Measurements from ENCODE around the gene ADAMTS12.
"Not testable (repeated sequence)": the region's sequence is repeated elsewhere in the genome, so short reads cannot be mapped to it uniquely, and the experiment has no call there.

Gene ADAMTS12

DNA sequence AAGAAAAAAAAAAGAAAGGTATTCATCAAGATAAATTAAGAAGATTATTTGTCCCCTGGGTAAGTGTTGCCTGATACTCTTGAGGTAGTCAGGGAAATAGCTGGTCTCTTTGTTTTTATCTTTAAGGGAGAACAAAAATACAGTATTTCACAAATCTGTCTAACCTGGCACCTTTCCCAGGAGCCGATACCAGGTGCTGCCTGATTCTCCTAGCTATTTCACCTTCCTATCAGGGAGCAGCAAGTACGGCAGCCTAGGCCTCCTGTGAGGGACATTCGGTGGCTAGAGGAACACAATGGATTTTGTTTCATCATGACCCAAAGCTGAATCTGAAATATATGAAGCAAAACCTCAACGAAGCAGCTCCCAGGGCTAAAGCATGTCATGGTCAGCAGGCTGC is 365.0 kb downstream of the ADAMTS12 start:
- no peak overlapping the region for H3K27ac Mint-ChIP-seq
- H3K9me3 Mint-ChIP-seq, result no peaks in the 10 kb centered on the region
- no peak overlapping the region for H3K4me3 Mint-ChIP-seq
- H3K27me3 Mint-ChIP-seq, result no peaks in the 10 kb centered on the region
- H3K4me1 Mint-ChIP-seq, result no peaks in the 10 kb centered on the region
- no peaks in the 10 kb centered on the region for H3K36me3 Mint-ChIP-seq

DNA sequence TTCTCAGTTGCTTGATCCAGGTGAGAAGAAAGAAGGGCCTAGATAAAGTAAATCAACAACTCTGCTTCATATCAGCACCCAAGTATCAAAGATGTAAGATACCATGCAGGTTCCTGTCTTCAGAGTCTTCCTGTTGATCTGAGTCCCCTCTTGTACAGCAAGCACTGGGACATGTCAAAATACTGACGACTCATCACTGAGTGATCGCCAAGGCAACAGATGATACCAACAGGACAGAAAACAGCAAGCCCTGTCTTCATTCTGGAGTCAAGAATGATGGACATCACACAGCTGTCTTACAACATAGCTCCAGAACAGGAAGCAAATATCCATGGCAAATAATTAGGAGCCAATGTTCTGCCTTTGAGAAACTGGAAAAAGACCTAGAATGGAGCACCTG is 367.3 kb downstream of the ADAMTS12 start:
- Mint-ChIP-seq H3K4me3 (no peak overlapping the region), H3K9me3 (no peaks in the 10 kb centered on the region), H3K27ac (no peak overlapping the region), H3K4me1 (no peaks in the 10 kb centered on the region), H3K27me3 (no peaks in the 10 kb centered on the region), H3K36me3 (no peaks in the 10 kb centered on the region)

DNA sequence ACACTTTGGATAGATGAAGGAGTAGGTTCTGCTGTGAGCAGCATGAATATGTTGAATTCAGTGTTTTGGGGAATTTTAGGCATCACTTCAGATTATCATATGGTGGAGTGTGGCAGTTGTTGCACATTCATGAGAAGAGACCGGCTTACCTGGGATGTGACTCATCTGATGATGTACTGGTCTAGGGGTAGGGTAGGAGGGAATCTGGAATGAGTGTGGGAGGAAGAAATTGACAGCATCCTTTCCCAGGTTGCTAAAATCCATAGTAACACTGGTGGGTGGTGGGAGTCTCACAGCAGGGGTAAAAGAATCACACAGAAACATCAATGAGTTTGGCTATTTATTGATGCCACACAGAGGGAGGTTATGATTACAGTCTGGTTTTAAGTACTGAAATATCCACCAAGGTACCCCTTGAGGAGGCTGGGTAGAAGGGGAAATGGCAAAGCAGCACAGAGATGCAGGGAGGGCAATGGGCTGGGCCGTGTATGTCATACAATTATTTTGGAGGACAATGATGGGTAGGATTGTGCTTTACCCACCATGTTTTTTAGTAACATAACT is 368.5 kb downstream of the ADAMTS12 start:
- Mint-ChIP-seq H3K27me3 (peaks cover 2% of the 10 kb centered on the region), H3K4me1 (no peaks in the 10 kb centered on the region)

DNA sequence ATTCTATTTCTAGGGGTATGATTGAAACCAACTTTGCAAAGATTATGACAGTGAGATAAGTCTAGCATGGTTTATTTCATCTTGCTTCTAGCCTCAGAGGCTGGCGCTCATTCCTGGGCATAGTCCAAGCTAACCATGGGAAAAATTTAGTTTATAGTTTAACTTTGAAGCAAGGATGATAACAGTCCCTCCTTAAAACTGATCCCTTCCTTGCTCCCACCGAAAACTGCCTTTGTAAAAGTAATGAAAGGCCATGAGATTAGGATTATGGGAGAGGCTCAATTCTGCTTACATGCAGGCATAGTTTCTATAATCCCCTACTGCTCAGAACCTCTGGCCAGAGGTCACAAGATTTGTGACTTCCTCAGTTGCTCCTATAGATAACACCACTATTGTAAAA is 375.4 kb downstream of the ADAMTS12 start:
- Mint-ChIP-seq H3K27me3 (peaks cover 3% of the 10 kb centered on the region), H3K4me3 (no peak overlapping the region), H3K4me1 (no peaks in the 10 kb centered on the region), H3K9me3 (no peaks in the 10 kb centered on the region), H3K27ac (no peak overlapping the region), H3K36me3 (no peaks in the 10 kb centered on the region)

More for the DNA sequence above, 368.5 kb downstream of the ADAMTS12 start:
- no peak overlapping the region for H3K27ac Mint-ChIP-seq
- no peaks in the 10 kb centered on the region for H3K36me3 Mint-ChIP-seq
- no peak overlapping the region for H3K4me3 Mint-ChIP-seq
- no peaks in the 10 kb centered on the region for H3K9me3 Mint-ChIP-seq

DNA sequence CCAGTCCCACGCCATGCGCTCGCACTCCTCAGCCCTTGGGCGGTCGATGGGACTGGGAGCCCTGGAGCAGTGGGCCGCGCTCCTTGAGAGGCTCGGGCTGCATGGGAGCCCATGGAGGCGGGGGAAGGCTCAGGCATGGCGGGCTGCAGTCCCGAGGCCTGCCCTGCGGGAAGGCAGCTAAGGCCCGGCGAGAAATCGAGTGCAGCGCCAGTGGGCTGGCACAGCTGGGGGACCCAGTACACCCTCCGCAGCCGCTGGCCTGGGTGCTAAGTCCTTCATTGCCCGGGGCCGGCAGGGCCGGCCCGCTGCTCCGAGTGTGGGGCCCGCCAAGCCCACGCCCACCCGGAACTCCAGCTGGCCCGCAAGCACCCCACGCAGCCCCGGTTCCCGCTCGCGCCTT is 376.4 kb downstream of the ADAMTS12 start:
- not testable (repeated sequence) for H3K9me3 Mint-ChIP-seq, H3K27ac Mint-ChIP-seq, H3K27me3 Mint-ChIP-seq, H3K4me3 Mint-ChIP-seq, H3K4me1 Mint-ChIP-seq, H3K36me3 Mint-ChIP-seq

DNA sequence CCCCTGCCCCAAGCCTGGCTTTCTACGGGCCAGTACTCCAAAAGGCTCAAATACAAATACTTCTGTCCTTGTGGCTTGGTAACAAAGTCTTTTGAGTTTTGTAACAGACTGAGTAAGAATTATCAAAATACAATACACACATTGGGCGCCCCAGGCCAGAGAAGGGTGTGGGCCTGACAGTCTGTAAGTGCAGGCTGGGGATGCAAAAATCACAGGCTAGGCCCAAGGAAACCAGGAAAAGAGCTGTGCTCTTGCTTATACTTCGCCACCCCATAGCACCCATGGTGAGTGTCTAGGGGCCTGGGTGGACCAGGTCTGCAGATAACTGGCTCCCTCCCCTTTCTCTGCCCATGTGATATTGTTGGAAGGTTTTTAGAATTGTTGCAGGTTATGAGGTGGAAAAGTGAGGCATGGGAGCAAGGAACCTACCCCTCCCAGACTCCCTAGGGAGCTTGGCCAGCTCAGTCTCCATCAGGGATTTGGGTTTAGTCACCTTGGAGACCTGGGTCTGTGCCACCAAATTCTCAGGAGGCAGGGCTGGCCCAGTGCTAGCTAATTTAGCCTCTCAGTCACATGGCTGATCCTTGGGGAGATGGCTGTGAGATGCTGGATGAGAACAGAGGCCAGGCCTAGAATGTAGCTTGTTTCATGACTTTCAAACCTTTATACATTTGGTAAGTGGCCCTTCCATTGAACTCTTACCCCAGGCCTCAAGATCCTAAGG is 378.2 kb downstream of the ADAMTS12 start:
- Mint-ChIP-seq H3K27me3 (peaks cover 3% of the 10 kb centered on the region), H3K9me3 (peaks cover 5% of the 10 kb centered on the region), H3K36me3 (no peaks in the 10 kb centered on the region), H3K4me1 (no peaks in the 10 kb centered on the region), H3K4me3 (no peak overlapping the region), H3K27ac (no peak overlapping the region)

DNA sequence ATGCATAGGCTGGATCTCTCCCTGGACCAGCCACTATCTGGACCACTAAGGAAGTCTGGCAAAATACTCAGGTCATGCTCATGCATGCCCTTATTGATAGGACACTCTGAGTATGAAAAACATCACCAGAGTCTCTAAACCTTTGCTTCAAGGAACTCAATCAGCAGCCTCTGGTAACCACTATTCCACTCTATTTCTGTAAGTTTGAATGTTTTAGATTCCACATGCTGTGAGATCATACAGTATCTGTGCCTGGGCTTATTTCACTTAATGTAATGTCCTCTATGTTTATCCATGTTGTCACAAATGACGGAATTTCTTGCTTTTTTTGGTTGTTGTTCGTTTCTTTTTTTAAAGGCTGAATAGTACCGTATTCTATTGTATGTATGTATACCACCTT is 382.8 kb downstream of the ADAMTS12 start:
- no peak overlapping the region for H3K4me3 Mint-ChIP-seq

DNA sequence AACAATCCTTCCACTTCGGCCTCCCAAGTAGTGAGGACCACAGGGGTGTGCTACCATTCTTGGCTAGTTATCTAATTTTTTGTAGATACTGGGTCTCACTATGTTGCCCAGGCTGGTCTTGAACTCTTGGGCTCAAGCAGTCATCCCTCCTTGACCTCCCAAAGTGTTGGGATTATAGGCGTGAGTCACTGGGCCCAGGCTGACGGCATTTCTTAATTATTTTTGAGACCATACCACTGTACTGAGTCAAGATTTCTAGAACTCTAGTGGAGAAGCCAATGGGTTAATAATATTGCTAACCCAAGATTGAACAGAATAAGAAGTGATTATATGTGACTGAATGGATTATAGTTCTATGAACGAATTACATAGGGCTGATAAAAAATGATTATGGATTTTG is 384.4 kb downstream of the ADAMTS12 start:
- Mint-ChIP-seq H3K36me3 (no peaks in the 10 kb centered on the region), H3K27me3 (no peaks in the 10 kb centered on the region), H3K9me3 (peaks cover 5% of the 10 kb centered on the region), H3K4me1 (no peaks in the 10 kb centered on the region), H3K4me3 (no peak overlapping the region), H3K27ac (no peak overlapping the region)

More for the DNA sequence above, 382.8 kb downstream of the ADAMTS12 start:
- Mint-ChIP-seq H3K9me3 (peaks cover 5% of the 10 kb centered on the region), H3K27ac (no peak overlapping the region), H3K36me3 (no peaks in the 10 kb centered on the region), H3K27me3 (no peaks in the 10 kb centered on the region), H3K4me1 (no peaks in the 10 kb centered on the region)

DNA sequence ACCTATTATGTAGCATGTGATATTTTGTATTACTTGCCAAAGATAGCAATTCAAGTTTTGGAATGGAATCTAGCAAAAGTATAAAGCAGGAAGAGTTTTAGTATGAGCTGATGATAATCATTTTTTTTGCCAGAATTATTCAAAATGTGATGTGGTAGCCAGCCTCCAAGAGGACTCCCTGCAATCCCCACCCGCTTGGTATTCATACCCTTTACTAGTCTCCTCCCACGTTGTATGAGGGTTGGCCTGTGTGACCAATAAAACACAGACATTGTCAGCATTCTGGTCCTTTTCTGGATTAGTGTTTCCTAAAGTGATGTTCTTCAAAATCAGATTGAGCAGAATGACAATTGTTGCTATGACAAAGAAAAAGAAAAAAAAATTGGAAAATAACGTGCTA is 387.2 kb downstream of the ADAMTS12 start:
- no peak overlapping the region for H3K4me3 Mint-ChIP-seq
- H3K36me3 Mint-ChIP-seq, result no peaks in the 10 kb centered on the region
- H3K27ac Mint-ChIP-seq, result no peak overlapping the region
- no peaks in the 10 kb centered on the region for H3K4me1 Mint-ChIP-seq
- no peaks in the 10 kb centered on the region for H3K9me3 Mint-ChIP-seq
- H3K27me3 Mint-ChIP-seq, result no peaks in the 10 kb centered on the region

DNA sequence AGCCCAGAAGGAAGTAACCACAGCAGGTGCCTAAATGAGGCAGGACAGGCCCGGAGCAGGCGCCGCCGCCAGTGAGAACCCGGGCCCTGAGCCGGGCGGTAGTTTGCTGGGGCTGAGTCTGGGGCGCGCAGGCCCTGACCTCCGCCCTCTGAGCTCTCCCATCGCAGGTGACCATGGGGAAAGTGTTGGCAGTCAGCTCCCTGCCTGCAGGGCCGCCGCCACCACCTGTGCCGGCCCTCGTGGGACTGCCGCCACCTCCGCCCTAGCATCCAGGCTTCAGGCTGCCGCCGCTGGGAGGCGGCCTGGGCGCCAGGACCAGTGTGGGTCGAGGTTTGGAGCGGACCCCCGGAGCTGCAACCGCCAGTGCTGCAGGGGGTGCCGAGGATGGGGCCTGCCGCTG is 389.9 kb downstream of the ADAMTS12 start:
- no peak overlapping the region for H3K4me3 Mint-ChIP-seq
- H3K36me3 Mint-ChIP-seq, result no peaks in the 10 kb centered on the region
- no peak overlapping the region for H3K27ac Mint-ChIP-seq
- H3K27me3 Mint-ChIP-seq, result no peaks in the 10 kb centered on the region
- no peaks in the 10 kb centered on the region for H3K4me1 Mint-ChIP-seq
- no peaks in the 10 kb centered on the region for H3K9me3 Mint-ChIP-seq

DNA sequence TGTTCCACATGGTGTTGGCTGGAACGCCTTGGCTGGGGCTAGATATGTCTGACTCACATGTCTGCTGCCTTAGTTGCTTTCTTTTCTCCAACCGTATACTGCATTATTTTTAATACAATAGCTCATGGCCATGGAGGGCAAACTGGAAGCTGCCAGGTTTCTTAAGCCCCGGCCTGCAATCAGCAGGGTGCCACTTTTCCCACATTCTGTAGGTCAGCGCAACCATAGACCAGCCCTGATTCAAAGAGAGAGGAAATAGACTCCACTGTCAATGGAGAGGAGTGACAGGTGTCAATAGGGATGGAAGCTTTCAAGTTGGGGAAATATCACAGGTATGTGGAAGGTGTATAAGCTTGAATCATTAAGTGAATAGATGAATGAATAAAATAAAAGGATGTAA is 390.5 kb downstream of the ADAMTS12 start:
- Mint-ChIP-seq H3K4me3 (no peak overlapping the region), H3K27me3 (no peaks in the 10 kb centered on the region), H3K27ac (no peak overlapping the region), H3K9me3 (no peaks in the 10 kb centered on the region), H3K36me3 (no peaks in the 10 kb centered on the region), H3K4me1 (no peaks in the 10 kb centered on the region)

DNA sequence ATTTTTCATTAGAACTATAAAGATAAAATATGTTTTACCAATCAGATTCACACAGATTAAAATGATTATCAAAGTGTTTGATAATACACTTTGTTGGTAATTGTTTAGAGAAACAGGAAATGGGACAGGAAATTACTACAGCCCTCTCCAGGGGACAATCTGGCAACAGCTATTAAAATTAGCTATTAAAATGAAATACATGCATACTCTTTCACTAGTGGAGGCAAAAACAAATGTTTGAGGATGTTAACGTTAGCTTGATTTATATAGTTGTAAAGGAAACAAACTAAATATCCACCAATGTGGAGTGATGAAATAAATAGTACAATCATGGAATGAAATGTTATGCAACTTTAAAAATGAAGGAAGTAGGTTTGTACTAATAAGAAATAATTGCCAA is 397.3 kb downstream of the ADAMTS12 start:
- Mint-ChIP-seq H3K36me3 (no peaks in the 10 kb centered on the region), H3K27me3 (no peaks in the 10 kb centered on the region), H3K4me1 (no peaks in the 10 kb centered on the region)

DNA sequence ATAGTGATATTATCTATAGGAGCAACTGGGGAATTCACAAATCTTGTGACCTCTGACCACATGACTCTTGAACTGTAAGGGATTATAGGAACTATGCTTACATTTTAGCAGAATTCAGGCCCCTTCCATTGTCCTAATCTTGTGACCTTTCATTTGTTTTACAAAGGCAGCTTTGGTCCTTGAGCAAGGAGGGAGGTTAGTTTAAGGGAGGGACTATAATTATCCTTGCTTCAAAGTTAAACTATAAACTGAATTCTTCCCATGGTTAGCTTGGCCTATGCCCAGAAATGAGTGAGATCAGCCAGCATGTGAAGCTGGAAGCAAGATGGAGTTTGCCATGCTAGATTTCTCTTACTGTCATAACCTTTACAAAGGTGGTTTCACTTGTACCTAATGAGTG is 399.8 kb downstream of the ADAMTS12 start:
- Mint-ChIP-seq H3K4me1 (no peaks in the 10 kb centered on the region), H3K27ac (no peak overlapping the region), H3K27me3 (no peaks in the 10 kb centered on the region), H3K36me3 (no peaks in the 10 kb centered on the region), H3K9me3 (no peaks in the 10 kb centered on the region), H3K4me3 (no peak overlapping the region)

More for the DNA sequence above, 397.3 kb downstream of the ADAMTS12 start:
- H3K4me3 Mint-ChIP-seq, result no peak overlapping the region
- H3K27ac Mint-ChIP-seq, result no peak overlapping the region
- no peaks in the 10 kb centered on the region for H3K9me3 Mint-ChIP-seq

DNA sequence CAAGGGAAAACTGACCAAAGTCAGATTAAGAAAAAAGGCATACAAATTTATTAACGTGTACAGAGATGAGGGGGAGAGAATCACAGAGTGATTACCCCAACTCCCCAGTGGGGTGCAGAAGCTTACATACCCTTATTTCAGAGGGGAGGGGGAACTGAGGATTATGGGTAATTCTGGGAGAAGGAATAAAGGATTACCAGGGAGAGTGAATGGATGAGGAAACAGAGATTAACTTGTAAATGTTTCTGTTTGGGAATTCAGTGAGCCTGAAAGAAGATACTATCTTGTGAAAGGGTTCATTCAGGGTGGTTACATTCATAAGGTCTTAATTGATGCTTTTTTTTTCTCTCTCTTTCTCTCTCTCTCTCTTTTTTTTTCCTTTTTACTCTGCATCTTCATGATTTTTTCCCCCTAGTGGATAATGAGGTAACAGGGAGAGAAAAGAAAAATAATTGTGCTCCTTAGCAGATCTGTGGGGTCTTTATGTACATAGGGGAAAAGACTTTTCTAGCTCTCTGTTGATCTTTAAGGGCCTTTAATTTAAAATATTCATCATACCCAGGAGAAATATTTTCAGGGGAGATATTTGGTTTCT is 401.6 kb downstream of the ADAMTS12 start:
- no peaks in the 10 kb centered on the region for H3K36me3 Mint-ChIP-seq
- H3K4me3 Mint-ChIP-seq, result no peak overlapping the region
- H3K27ac Mint-ChIP-seq, result no peak overlapping the region
- no peaks in the 10 kb centered on the region for H3K4me1 Mint-ChIP-seq
- no peaks in the 10 kb centered on the region for H3K9me3 Mint-ChIP-seq
- H3K27me3 Mint-ChIP-seq, result no peaks in the 10 kb centered on the region

DNA sequence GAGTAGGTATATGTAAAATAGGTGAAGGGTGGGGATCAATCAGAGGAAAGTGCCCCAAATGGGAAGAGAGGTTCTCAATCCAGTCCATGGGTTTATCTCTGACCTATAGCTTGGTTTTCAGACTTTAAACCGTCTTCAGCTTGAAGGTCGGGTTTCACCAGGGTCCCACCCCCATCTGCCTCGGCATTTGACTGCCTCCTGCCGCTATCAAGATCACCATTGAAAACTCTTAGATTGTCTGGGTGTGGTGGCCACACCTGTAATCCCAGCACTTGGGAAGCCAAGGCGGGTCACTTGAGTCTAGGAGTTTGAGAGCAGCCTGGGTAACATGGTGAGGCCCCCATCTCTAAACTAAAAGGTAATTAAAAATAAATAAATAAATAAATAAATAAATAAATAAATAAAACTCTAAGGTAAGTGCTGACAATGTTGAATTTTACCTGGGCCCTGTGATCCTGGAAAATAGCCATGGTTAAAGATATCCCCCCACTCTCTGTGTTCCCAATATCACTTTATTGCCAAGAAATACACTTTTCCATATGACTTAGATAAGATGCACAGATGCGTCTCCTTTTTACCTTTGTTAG is 402.2 kb downstream of the ADAMTS12 start:
- Mint-ChIP-seq H3K4me1 (no peaks in the 10 kb centered on the region), H3K9me3 (no peaks in the 10 kb centered on the region), H3K27ac (no peak overlapping the region), H3K4me3 (no peak overlapping the region), H3K36me3 (no peaks in the 10 kb centered on the region), H3K27me3 (no peaks in the 10 kb centered on the region)
